Gastrocnemius medialis (tissue), 4 donors: Measurements from ENCODE around the gene FHL3. TPM values are rescaled to one million over a fixed set of nuclear protein-coding genes. Genes with fewer than 3 reads are reported as not detected.
A peak's percentile ranks its signal among the peaks of the same experiment; 100 is the strongest.

Experiments used
- ATAC-seq, 2 donors: fragments of 150-250 bp; one replicate each; pipeline ENCODE4 v1.9.1; 2016
- DNase-seq, 2 donors: peaks; one replicate each; pipeline ENCODE4 v3.0.0-alpha.2; 2019
- H3K27ac ChIP-seq, 4 donors: fragments of 200-600 bp; sonication (generic); 1 replicate in 1 of 4; 2 replicates in 3 of 4; pipeline ENCODE4 v1.5.1; 2016 to 2018; ENCODE audit warnings: mild to moderate bottlenecking in 2 of 4, moderate library complexity in 1 of 4
- H3K27me3 ChIP-seq, 3 donors: fragments of 200-600 bp; sonication (generic) in 2 of 3; 1 replicate in 1 of 3; 2 replicates in 2 of 3; pipeline versions ENCODE4 v1.5.1 to v1.6.0; 2016 to 2019; ENCODE audit warnings: mild to moderate bottlenecking in 1 of 3, moderate library complexity in 1 of 3
- H3K36me3 ChIP-seq, 2 donors: fragments of 200-600 bp; sonication (generic) in 1 of 2; one replicate each; pipeline ENCODE4 v1.5.1; 2017 to 2018
- H3K4me1 ChIP-seq, 2 donors: fragments of 200-600 bp; sonication (generic) in 1 of 2; one replicate each; pipeline ENCODE4 v1.5.1; 2016 to 2017; ENCODE audit warnings: mild to moderate bottlenecking in 2 of 2
- H3K4me3 ChIP-seq, 4 donors: fragments of 200-600 bp; sonication (generic) in 3 of 4; 1 replicate in 1 of 4; 2 replicates in 3 of 4; pipeline ENCODE4 v1.5.1; 2016 to 2019; ENCODE audit warnings: mild to moderate bottlenecking in 2 of 4
- H3K9me3 ChIP-seq, 3 donors: fragments of 200-600 bp; sonication (generic) in 2 of 3; 1 replicate in 1 of 3; 2 replicates in 2 of 3; pipeline ENCODE4 v1.5.1; 2016 to 2019
- CTCF ChIP-seq, 5 experiments: fragments of 450-650 bp in 3 of 5; fragments of 200-600 bp in 2 of 5; sonication (generic) in 2 of 5; IDR thresholded peaks in 4 of 5; conservative IDR thresholded peaks in 1 of 5; 1 replicate in 4 of 5; 2 replicates in 1 of 5; pipeline ENCODE4 v1.5.1; 2016 to 2019; ENCODE audit warnings: antibody characterized with exemption in 5 of 5, mild to moderate bottlenecking in 3 of 5, moderate library complexity in 3 of 5
- POLR2A ChIP-seq, 2 donors: fragments of 450-650 bp; IDR thresholded peaks; one replicate each; pipeline ENCODE4 v1.6.1; 2017; ENCODE audit warnings: antibody characterized with exemption in 2 of 2, mild to moderate bottlenecking in 2 of 2, moderate library complexity in 2 of 2
- in situ Hi-C, 4 donors: fragments of 200-750 bp; cut with MboI; loops; one replicate each; pipeline versions ENCODE4 v1.15.0 to v1.8.0; 2017; ENCODE audit warnings: low sequenced_read_pairs in 4 of 4
- intact Hi-C: fragments of 100-400 bp; cut with DNase I; formaldehyde crosslinking; loops from one replicate; pipeline ENCODE4 v1.15.1; 2023; ENCODE audit warnings: low total_unique reads
- total RNA-seq, 4 donors: library from RNA; depleted of rRNA; stranded (reverse); fragments of >200 nt; gene quantifications; one replicate each; pipeline versions ENCODE4 v1.1.0 to v1.2.3, GENCODE V29; 2016

The FHL3 gene
- total RNA-seq, 4 donors from 2014 or later, result 725 to 1,282 (median 1,051) TPM

GRCh38 chr1:38004284-38005108 is 818 bp downstream of the FHL3 start:
- Histone ChIP-seq H3K4me3 (peak overlapping the region; percentile 74 to 89 (median 83)), H3K27ac (peak overlapping the region; percentile 94 to 100 (median 98)), H3K4me1 (peaks cover 53 to 65% of the 10 kb centered on the region in 2 donors), H3K36me3 (peaks cover 0 to 22% of the 10 kb centered on the region in 2 donors), H3K9me3 (no peaks in the 10 kb centered on the region), H3K27me3 (no peaks in the 10 kb centered on the region)
- in situ Hi-C loops, result no loop called here
- TF ChIP-seq POLR2A (IDR thresholded peaks at IDR 0.05), result no peak
- TF ChIP-seq CTCF (IDR thresholded peaks at IDR 0.05 in 4 of 5, conservative IDR thresholded peaks at IDR 0.05 in 1 of 5), result no peak
- intact Hi-C loops, result loop anchor here (10.0 kb wide), 1 partner anchor 530 kb away; the partner anchor contains the start of gene ZC3H12A
- no peak for ATAC-seq
- peak in 1 of 2 donors; percentile 62 for DNase-seq

GRCh38 chr1:38003261-38004250 is 1.8 kb downstream of the FHL3 start:
- TF ChIP-seq CTCF (IDR thresholded peaks at IDR 0.05 in 4 of 5, conservative IDR thresholded peaks at IDR 0.05 in 1 of 5) (no peak), POLR2A (IDR thresholded peaks at IDR 0.05) (peak; percentile 82 to 94)
- H3K27ac ChIP-seq, result peak overlapping the region; percentile 94 to 100 (median 98)
- H3K27me3 ChIP-seq, result no peaks in the 10 kb centered on the region
- H3K9me3 ChIP-seq, result no peaks in the 10 kb centered on the region
- H3K4me1 ChIP-seq, result peaks cover 55 to 68% of the 10 kb centered on the region in 2 donors
- peak overlapping the region; percentile 74 to 89 (median 83) for H3K4me3 ChIP-seq
- peaks cover 0 to 28% of the 10 kb centered on the region in 2 donors for H3K36me3 ChIP-seq
- ATAC-seq (peak; percentile 48 to 56), DNase-seq (peak; percentile 96 to 98)
- intact Hi-C loops, result loop anchor here (1.0 to 10.0 kb wide), 2 partner anchors 13 to 529 kb away; partner anchors contain the start of gene ZC3H12A
- in situ Hi-C loops, result no loop called here

DNA sequence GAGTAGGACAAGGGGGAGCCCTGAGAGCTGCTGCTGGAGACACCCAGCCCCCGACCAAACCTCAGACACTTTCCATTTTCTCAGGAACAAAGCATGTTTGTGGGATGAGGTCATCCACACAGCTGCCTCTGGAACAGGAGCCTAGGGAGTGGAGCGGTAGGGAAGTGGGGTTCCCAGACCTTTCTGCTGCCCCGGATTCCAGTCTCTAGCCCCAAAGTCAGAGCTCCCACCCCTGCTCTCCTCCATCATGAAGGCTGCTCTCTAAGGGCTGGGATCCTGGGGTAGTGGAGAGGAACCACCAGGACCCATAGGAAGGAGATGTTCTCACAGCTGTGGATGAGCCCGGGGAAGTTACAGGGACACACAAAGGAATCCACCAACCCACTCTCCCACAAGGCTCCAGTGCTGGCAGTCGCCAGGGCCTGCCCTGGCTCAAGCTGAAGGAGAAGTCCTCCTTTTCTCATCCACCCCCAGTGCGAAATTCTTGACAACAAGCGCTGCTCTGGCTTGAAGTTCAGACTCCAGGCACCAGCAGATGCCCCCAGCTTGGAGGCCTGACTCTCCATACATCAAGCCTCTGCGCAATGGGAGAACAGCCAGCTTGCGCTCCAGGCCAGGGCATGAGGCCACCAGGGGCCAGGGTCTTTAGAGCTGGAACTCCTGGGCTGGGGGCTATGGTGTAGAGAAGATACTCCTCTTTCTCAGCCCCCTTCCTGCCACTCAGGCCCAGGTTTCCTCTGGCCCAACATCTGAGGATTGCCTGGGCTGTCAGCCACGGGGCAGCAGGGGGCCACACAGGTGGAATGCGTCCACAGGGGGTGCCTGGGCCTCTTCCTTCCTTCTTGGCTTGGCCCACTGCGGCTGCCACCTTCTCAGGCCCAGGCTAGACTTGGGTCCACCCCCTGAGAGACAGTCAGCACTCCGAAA is 4.5 kb downstream of the FHL3 start:
- in situ Hi-C loops, result no loop called here
- DNase-seq, result peak in 1 of 2 donors; percentile 55
- no peaks in the 10 kb centered on the region for H3K27me3 ChIP-seq
- intact Hi-C loops, result loop anchor here (10.0 kb wide), 1 partner anchor 526 kb away; the partner anchor contains the start of gene ZC3H12A
- peak overlapping the region; percentile 74 to 89 (median 83) for H3K4me3 ChIP-seq
- H3K36me3 ChIP-seq, result peaks cover 0 to 45% of the 10 kb centered on the region in 2 donors
- TF ChIP-seq POLR2A (IDR thresholded peaks at IDR 0.05), result no peak
- TF ChIP-seq CTCF (IDR thresholded peaks at IDR 0.05 in 4 of 5, conservative IDR thresholded peaks at IDR 0.05 in 1 of 5), result no peak
- no peaks in the 10 kb centered on the region for H3K9me3 ChIP-seq
- H3K4me1 ChIP-seq, result peaks cover 47 to 66% of the 10 kb centered on the region in 2 donors
- ATAC-seq, result no peak
- H3K27ac ChIP-seq, result peak overlapping the region; percentile 94 to 100 (median 98)

GRCh38 chr1:38000233-38000528 is 5.1 kb downstream of the FHL3 start:
- Histone ChIP-seq H3K36me3 (peaks cover 0 to 45% of the 10 kb centered on the region in 2 donors), H3K9me3 (no peaks in the 10 kb centered on the region), H3K4me1 (peaks cover 47 to 66% of the 10 kb centered on the region in 2 donors), H3K27me3 (no peaks in the 10 kb centered on the region), H3K4me3 (peak overlapping the region; percentile 74 to 89 (median 83)), H3K27ac (peak overlapping the region; percentile 94 to 100 (median 98))
- no peak for ATAC-seq
- TF ChIP-seq CTCF (IDR thresholded peaks at IDR 0.05 in 4 of 5, conservative IDR thresholded peaks at IDR 0.05 in 1 of 5) (no peak), POLR2A (IDR thresholded peaks at IDR 0.05) (no peak)
- intact Hi-C loops, result loop anchor here (10.0 kb wide), 1 partner anchor 525 kb away; the partner anchor contains the start of gene ZC3H12A
- DNase-seq, result no peak
- in situ Hi-C loops, result no loop called here
